Right lobe of liver (tissue), 6 donors: ENCODE measurements around the gene DUSP22. TPM values are rescaled to one million over a fixed set of nuclear protein-coding genes. Genes with fewer than 3 reads are reported as not detected.

Source experiments
- ATAC-seq, 4 donors: fragments of 200-7000 bp; cut with Tn5 transposase; one replicate each; pipeline ENCODE4 v1.9.1; 2020; ENCODE audit warnings: mild to moderate bottlenecking in 4 of 4, moderate library complexity in 4 of 4
- DNase-seq, 3 donors: peaks; one replicate each; pipeline ENCODE4 v3.0.0-alpha.2; 2020
- H3K27ac ChIP-seq, 3 donors: fragments of 200-600 bp; one replicate each; pipeline ENCODE4 v1.8.0; 2022
- H3K27me3 ChIP-seq, 2 donors: fragments of 200-600 bp; one replicate each; pipeline ENCODE4 v1.8.0; 2022
- H3K36me3 ChIP-seq, 4 donors: fragments of 200-600 bp; sonication (generic) in 1 of 4; one replicate each; pipeline versions ENCODE4 v1.5.1 to v1.8.0; 2017 to 2022; ENCODE audit warnings: control low read depth in 1 of 4
- H3K4me1 ChIP-seq, 4 donors: fragments of 200-600 bp; sonication (generic) in 1 of 4; one replicate each; pipeline versions ENCODE4 v1.5.1 to v1.8.0; 2017 to 2022; ENCODE audit warnings: control low read depth in 1 of 4
- H3K4me3 ChIP-seq, 3 donors: fragments of 200-600 bp; one replicate each; pipeline ENCODE4 v1.8.0; 2022
- H3K9me3 ChIP-seq, 4 donors: fragments of 200-600 bp; sonication (generic) in 1 of 4; one replicate each; pipeline versions ENCODE4 v1.5.1 to v1.8.0; 2017 to 2022; ENCODE audit warnings: control low read depth in 1 of 4
- POLR2A ChIP-seq: fragments of 450-650 bp; IDR thresholded peaks from one replicate; pipeline ENCODE4 v1.6.1; 2017; ENCODE audit warnings: antibody characterized with exemption, mild to moderate bottlenecking
- WGBS: methylation state at CpG from one replicate; pipeline ENCODE4 v1.1.6; 2018; ENCODE audit warnings: low coverage, low lambda C conversion rate; ENCODE audit not compliant: insufficient coverage; ENCODE audit errors: missing lambda C conversion rate; 5-methylcytosine and 5-hydroxymethylcytosine counted together
- intact Hi-C, 2 donors: fragments of 100-400 bp; cut with DNase I; formaldehyde crosslinking; loops; one replicate each; pipeline versions ENCODE4 v1.11.2 to v1.14.1; 2022
- total RNA-seq, 6 experiments: library from RNA; depleted of rRNA in 2 of 6; stranded (reverse); fragments of >200 nt in 2 of 6; fragmentation: NEBNext Ultra II Directional in 3 of 6; extraction: Animal tissue kit (Norgen Biotek cat#: 25700) in 3 of 6; gene quantifications; one replicate each; pipeline versions ENCODE4 v1.1.0 to v1.2.4, GENCODE V29; 2016 to 2023
- TF ChIP-seq, protein P1 (sequence below), 4 donors: fragments of 200-600 bp in 3 of 4; fragments of 450-650 bp in 1 of 4; IDR thresholded peaks; one replicate each; pipeline versions ENCODE4 v1.5.1 to v1.8.0; 2016 to 2022; ENCODE audit warnings: antibody characterized with exemption in 4 of 4, mild to moderate bottlenecking in 2 of 4
- donor health status: DM: no; HTN: yes; CAD: no.
- donor health status: DM: no; HTN: no; CAD: no.
- donor health status: DM: no; HTN: no; CAD: no.
- donor health status: DM: no; HTN: yes; CAD: no.
- donor health status: DM: no; HTN: yes; CAD: no.

DUSP22 gene
- total RNA-seq, 6 experiments from 2014 or later, result 20.6 to 24.8 (median 21.3) TPM

DNA sequence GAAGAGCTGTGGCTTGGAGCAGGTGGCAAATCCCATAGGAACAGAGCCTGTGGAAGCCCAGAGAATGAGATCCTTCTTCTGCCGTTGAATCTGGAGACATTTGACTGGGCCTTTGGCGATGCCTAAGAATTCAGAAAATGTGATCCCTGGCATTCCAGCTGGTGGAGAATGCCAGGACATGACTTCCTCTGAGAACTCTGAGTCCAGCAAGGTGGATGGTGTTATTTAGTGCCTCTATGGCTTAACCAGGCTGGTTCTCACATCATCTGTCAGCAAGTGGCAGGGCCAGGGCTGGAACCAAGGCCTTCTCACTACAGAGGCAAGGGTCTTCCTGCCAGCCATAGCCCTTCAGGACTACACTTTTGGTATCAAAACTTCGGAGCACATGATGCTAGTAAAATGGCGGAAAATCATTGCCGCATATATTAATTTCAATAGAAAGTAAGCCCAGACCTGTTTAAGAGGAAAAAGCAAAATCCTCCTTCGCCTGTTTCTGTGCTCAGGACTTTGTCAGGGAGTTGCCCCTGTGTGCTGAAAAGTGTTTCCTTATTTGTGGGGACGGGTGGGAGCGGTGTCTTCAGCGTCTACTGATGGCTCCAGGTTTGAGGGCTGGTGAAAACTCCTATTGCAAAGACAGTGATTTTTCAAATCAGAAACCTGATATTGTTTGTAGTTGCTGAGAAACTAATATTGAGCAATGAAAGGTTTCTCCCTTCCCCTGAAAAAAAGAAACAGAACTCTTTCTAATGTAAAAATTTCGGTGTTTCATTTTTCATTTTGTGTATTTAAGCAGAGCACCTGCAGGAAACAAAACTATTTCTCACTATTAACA lies 23.9 kb downstream of the DUSP22 start:
- H3K27ac ChIP-seq, result no peak overlapping the region
- DNase-seq, result no peak
- 58% methylated on average over 10 of the region's 10 CpGs for WGBS

DNA sequence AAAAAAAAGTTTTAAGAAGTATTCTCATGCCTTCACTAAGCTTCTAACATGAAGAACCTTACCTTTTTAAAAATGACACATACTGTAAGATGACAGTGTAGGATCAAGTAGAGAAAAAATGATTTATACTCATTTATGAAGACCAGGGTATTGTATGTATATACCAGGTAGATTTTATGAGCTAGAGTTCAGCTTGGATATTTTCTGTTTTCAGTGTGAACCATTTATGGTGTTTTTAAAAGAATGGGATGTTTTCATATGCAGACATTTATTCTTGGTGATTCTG lies 24.4 kb downstream of the DUSP22 start:
- Histone ChIP-seq H3K9me3 (no peaks in the 10 kb centered on the region), H3K36me3 (no peaks in the 10 kb centered on the region), H3K27me3 (no peaks in the 10 kb centered on the region), H3K4me1 (peaks cover 0 to 21% (median 0%) of the 10 kb centered on the region in 4 donors), H3K27ac (no peak overlapping the region), H3K4me3 (no peak overlapping the region)
- no peak for DNase-seq
- ATAC-seq, result no peak
- intact Hi-C loops, result no loop called here
- TF ChIP-seq POLR2A, result no peak
- TF ChIP-seq, protein P1, sequence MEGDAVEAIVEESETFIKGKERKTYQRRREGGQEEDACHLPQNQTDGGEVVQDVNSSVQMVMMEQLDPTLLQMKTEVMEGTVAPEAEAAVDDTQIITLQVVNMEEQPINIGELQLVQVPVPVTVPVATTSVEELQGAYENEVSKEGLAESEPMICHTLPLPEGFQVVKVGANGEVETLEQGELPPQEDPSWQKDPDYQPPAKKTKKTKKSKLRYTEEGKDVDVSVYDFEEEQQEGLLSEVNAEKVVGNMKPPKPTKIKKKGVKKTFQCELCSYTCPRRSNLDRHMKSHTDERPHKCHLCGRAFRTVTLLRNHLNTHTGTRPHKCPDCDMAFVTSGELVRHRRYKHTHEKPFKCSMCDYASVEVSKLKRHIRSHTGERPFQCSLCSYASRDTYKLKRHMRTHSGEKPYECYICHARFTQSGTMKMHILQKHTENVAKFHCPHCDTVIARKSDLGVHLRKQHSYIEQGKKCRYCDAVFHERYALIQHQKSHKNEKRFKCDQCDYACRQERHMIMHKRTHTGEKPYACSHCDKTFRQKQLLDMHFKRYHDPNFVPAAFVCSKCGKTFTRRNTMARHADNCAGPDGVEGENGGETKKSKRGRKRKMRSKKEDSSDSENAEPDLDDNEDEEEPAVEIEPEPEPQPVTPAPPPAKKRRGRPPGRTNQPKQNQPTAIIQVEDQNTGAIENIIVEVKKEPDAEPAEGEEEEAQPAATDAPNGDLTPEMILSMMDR (IDR thresholded peaks at IDR 0.05), result no peak

More for the DNA sequence above, 23.9 kb downstream of the DUSP22 start:
- intact Hi-C loops, result no loop called here
- Histone ChIP-seq H3K4me1 (peaks cover 0 to 21% (median 0%) of the 10 kb centered on the region in 4 donors), H3K27me3 (no peaks in the 10 kb centered on the region), H3K4me3 (no peak overlapping the region), H3K36me3 (no peaks in the 10 kb centered on the region), H3K9me3 (no peaks in the 10 kb centered on the region)
- ATAC-seq, result no peak
- TF ChIP-seq, protein P1 (IDR thresholded peaks at IDR 0.05), result no peak
- TF ChIP-seq POLR2A, result no peak

DNA sequence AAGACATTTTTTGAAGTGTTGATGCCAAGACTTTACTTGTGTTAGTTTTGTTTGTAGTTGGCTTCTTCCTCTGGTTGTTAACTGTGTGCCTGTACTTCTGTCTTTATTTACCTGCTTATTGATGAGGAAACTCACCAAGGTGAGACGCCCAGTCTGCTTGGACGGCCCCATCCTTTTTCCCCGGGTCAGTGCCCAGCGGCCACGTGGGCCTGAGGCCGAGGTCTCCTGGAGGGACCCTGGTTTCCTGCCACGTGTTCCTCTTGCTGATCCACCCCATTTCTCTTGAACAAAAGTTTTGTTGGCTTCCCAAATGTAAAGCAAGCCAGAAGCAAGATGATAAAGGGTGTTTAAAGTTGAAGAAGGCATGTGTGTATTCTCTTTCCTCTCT lies 24.8 kb downstream of the DUSP22 start:
- H3K4me1 ChIP-seq, result peaks cover 0 to 19% (median 0%) of the 10 kb centered on the region in 4 donors
- H3K36me3 ChIP-seq, result no peaks in the 10 kb centered on the region
- intact Hi-C loops, result no loop called here
- no peak overlapping the region for H3K27ac ChIP-seq
- no peak overlapping the region for H3K4me3 ChIP-seq
- WGBS, result 48% methylated on average over 7 of the region's 7 CpGs
- no peaks in the 10 kb centered on the region for H3K9me3 ChIP-seq
- ATAC-seq, result no peak
- H3K27me3 ChIP-seq, result no peaks in the 10 kb centered on the region
- TF ChIP-seq, protein P1 (IDR thresholded peaks at IDR 0.05), result no peak
- TF ChIP-seq POLR2A, result no peak
- no peak for DNase-seq

DNA sequence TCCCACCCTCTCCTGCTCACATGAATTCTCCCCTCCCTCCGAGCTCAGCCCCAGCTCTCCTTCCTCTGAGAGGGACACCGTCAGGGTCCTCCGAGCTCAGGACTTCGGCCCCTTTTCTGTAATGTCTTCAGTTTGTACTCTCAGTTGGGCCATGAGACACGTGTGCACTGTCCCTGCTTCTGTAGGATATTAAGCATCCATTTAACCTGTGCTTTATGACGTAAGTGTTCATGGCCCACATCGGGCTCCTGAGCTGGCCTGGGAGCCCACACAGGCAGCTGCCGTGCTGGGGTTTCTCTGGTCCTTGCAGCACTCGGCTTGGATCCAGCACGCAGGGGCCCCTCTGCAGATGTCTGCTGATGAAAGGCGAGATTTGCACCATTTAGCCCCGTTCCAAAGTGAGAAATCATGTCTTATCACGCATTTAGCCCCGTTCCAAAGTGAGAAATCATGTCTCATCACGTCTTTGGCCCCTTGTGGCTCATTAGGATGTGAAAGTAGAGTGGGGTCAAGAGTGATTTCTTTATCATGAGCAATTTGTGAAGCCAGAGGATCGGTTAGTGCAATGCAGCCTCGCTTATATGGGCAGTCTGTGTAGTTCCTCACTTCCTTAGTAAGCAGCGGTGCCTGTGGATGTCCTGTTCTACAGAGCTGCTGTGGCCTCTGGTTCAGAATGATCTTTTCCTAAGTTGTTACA lies 25.3 kb downstream of the DUSP22 start:
- no peak for DNase-seq

More for the DNA sequence above, 25.3 kb downstream of the DUSP22 start:
- TF ChIP-seq, protein P1 (IDR thresholded peaks at IDR 0.05), result no peak
- no peak for TF ChIP-seq POLR2A
- ATAC-seq, result no peak
- Histone ChIP-seq H3K27ac (no peak overlapping the region), H3K4me3 (no peak overlapping the region), H3K36me3 (no peaks in the 10 kb centered on the region), H3K27me3 (no peaks in the 10 kb centered on the region), H3K9me3 (no peaks in the 10 kb centered on the region), H3K4me1 (peaks cover 0 to 19% (median 0%) of the 10 kb centered on the region in 4 donors)
- WGBS, result 48% methylated on average over 17 of the region's 18 CpGs
- intact Hi-C loops, result no loop called here
